Neural progenitor cell (in vitro differentiated cells): ENCODE data around the gene CCSER2. TPM values are rescaled to one million over a fixed set of nuclear protein-coding genes. Genes with fewer than 3 reads are reported as not detected.

Experiments
- DNase-seq: peaks from one replicate; pipeline ENCODE4 v3.0.0-alpha.2; 2016; ENCODE audit warnings: low spot score
- H2AFZ ChIP-seq: fragments of 200-600 bp; sonication (generic); replicated peaks from 2 replicates; pipeline ENCODE4 v1.6.1; 2016; ENCODE audit warnings: antibody characterized with exemption
- H3F3A ChIP-seq: fragments of 200-600 bp; sonication (generic); 2 replicates; pipeline ENCODE4 v1.6.1; 2016; ENCODE audit warnings: antibody characterized with exemption, low read depth
- H3K27ac ChIP-seq: fragments of 200-600 bp; sonication (generic); 2 replicates; pipeline ENCODE4 v1.5.1; 2016; ENCODE audit warnings: mild to moderate bottlenecking
- H3K27me3 ChIP-seq: fragments of 200-600 bp; sonication (generic); 2 replicates; pipeline ENCODE4 v1.6.1; 2016; ENCODE audit warnings: mild to moderate bottlenecking, moderate library complexity
- H3K36me3 ChIP-seq: fragments of 200-600 bp; sonication (generic); 2 replicates; pipeline ENCODE4 v1.5.1; 2016
- H3K4me1 ChIP-seq: fragments of 200-600 bp; sonication (generic); 2 replicates; pipeline ENCODE4 v1.6.1; 2016; ENCODE audit warnings: mixed run types
- H3K4me2 ChIP-seq: fragments of 200-600 bp; sonication (generic); 2 replicates; pipeline ENCODE4 v1.6.1; 2016
- H3K4me3 ChIP-seq: fragments of 200-600 bp; sonication (generic); 2 replicates; pipeline ENCODE4 v1.5.1; 2016
- H3K79me2 ChIP-seq: fragments of 200-600 bp; sonication (generic); 2 replicates; pipeline ENCODE4 v1.6.1; 2016; ENCODE audit warnings: low read depth
- H3K9ac ChIP-seq: fragments of 200-600 bp; sonication (generic); 2 replicates; pipeline ENCODE4 v1.6.1; 2016
- H3K9me3 ChIP-seq: fragments of 200-600 bp; sonication (generic); 2 replicates; pipeline ENCODE4 v1.5.1; 2016; ENCODE audit warnings: low read depth
- H4K20me1 ChIP-seq: fragments of 200-600 bp; sonication (generic); 2 replicates; pipeline ENCODE4 v1.6.1; 2016; ENCODE audit warnings: low read depth
- H3K27ac Mint-ChIP-seq: 3 replicates; pipeline ENCODE4 v1.8.0; 2021; ENCODE audit warnings: mixed read lengths
- H3K27me3 Mint-ChIP-seq: 2 replicates; pipeline ENCODE4 v1.8.0; 2022; ENCODE audit warnings: low read depth, mild to moderate bottlenecking, inconsistent platforms, moderate library complexity, mixed read lengths; ENCODE audit not compliant: insufficient read depth
- H3K36me3 Mint-ChIP-seq: 3 replicates; pipeline ENCODE4 v1.8.0; 2021; ENCODE audit warnings: mixed read lengths
- H3K4me1 Mint-ChIP-seq: 3 replicates; pipeline ENCODE4 v1.8.0; 2021; ENCODE audit warnings: mixed read lengths
- H3K4me3 Mint-ChIP-seq: 3 replicates; pipeline ENCODE4 v1.8.0; 2021; ENCODE audit warnings: mild to moderate bottlenecking, moderate library complexity, mixed read lengths
- H3K9me3 Mint-ChIP-seq: 3 replicates; pipeline ENCODE4 v1.8.0; 2020; ENCODE audit warnings: mixed read lengths
- CTCF ChIP-seq: fragments of 200-600 bp; sonication (generic); IDR thresholded peaks from 2 replicates; pipeline ENCODE4 v1.5.1; 2017; ENCODE audit warnings: antibody characterized with exemption, mild to moderate bottlenecking
- EZH2 ChIP-seq: fragments of 200-600 bp; sonication (generic); IDR thresholded peaks from 2 replicates; pipeline ENCODE4 v1.6.1; 2017; ENCODE audit warnings: antibody characterized with exemption, mild to moderate bottlenecking, moderate library complexity
- EZH2phosphoT487 ChIP-seq: fragments of 200-600 bp; sonication (generic); IDR thresholded peaks from 2 replicates; pipeline ENCODE4 v1.6.1; 2017; ENCODE audit warnings: antibody characterized with exemption
- total RNA-seq: library from RNA; depleted of rRNA; stranded (reverse); fragments of >200 nt; gene quantifications from 2 replicates; pipeline ENCODE4 v1.2.3, GENCODE V29; 2015; ENCODE audit warnings: low replicate concordance

The CCSER2 gene
- total RNA-seq, 1 donor from 2014 or later, result 39.3 TPM

DNA sequence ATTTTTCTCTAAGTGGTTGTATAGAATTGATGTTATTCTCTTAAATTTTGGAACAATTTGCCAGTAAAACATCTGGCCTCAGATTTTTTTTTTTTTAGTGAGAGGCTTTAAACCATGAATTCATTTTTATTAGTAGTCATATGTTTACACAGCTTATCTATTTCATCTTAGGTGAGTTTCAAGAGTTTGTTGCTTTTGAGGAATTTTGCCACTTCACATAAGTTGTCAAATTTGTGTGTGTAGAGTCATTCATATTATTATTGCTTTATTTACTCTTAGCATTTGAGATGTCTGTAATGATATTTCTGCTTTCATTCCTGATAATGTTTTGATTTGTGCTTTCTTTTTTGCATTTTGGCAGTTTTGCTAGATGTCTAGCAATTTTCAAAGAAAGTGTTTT lies 132.1 kb downstream of the CCSER2 start:
- H3K27me3 ChIP-seq, result no peaks in the 10 kb centered on the region
- H3K4me1 Mint-ChIP-seq, result peaks cover 13% of the 10 kb centered on the region
- H3K27ac ChIP-seq, result no peak overlapping the region
- no peak overlapping the region for H3K4me3 Mint-ChIP-seq
- peaks cover 7% of the 10 kb centered on the region for H3K4me1 ChIP-seq
- peaks cover 7% of the 10 kb centered on the region for H3K36me3 ChIP-seq
- no peak overlapping the region for H3K4me2 ChIP-seq
- H3K27me3 Mint-ChIP-seq, result peaks cover 3% of the 10 kb centered on the region
- H4K20me1 ChIP-seq, result peaks cover 7% of the 10 kb centered on the region
- H3K79me2 ChIP-seq, result no peaks in the 10 kb centered on the region
- no peak for TF ChIP-seq EZH2
- TF ChIP-seq CTCF, result no peak
- TF ChIP-seq EZH2phosphoT487, result no peak
- peaks cover 11% of the 10 kb centered on the region for H3F3A ChIP-seq
- H3K36me3 Mint-ChIP-seq, result peaks cover 31% of the 10 kb centered on the region
- H3K9ac ChIP-seq, result no peak overlapping the region
- no peak overlapping the region for H2AFZ ChIP-seq
- peaks cover 13% of the 10 kb centered on the region for H3K9me3 Mint-ChIP-seq
- no peak overlapping the region for H3K4me3 ChIP-seq
- H3K9me3 ChIP-seq, result no peaks in the 10 kb centered on the region
- no peak for DNase-seq
- H3K27ac Mint-ChIP-seq, result no peak overlapping the region

DNA sequence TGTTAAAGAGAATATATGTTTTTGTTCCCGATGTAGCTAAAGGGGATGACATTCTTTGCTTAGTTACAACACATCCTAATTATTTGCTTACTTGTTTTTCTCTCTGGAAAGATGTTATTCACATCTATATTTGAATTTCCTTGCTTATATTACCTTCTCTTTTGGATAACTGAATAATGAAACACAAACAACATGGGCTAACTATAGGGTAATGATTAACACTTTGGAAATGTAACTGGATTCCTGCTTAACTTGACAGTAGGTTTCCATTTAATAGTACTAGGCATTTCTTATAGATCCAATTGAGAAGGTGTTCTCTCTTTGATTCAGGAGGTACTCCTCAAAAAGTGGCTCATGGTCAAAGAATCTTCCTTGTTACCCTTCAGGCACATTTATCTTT lies 141.1 kb downstream of the CCSER2 start:
- no peak overlapping the region for H3K4me2 ChIP-seq
- peaks cover 17% of the 10 kb centered on the region for H3K36me3 Mint-ChIP-seq
- H3K9me3 ChIP-seq, result no peaks in the 10 kb centered on the region
- no peak overlapping the region for H2AFZ ChIP-seq
- no peak for DNase-seq
- H3K4me3 Mint-ChIP-seq, result no peak overlapping the region
- H3F3A ChIP-seq, result peaks cover 5% of the 10 kb centered on the region
- no peaks in the 10 kb centered on the region for H3K36me3 ChIP-seq
- peaks cover 5% of the 10 kb centered on the region for H4K20me1 ChIP-seq
- H3K27ac Mint-ChIP-seq, result no peak overlapping the region
- H3K27ac ChIP-seq, result no peak overlapping the region
- H3K4me1 ChIP-seq, result peaks cover 10% of the 10 kb centered on the region
- no peak overlapping the region for H3K4me3 ChIP-seq
- H3K4me1 Mint-ChIP-seq, result peaks cover 10% of the 10 kb centered on the region
- H3K79me2 ChIP-seq, result no peaks in the 10 kb centered on the region
- peaks cover 5% of the 10 kb centered on the region for H3K9me3 Mint-ChIP-seq
- H3K9ac ChIP-seq, result no peak overlapping the region
- TF ChIP-seq CTCF, result no peak
- no peak for TF ChIP-seq EZH2
- TF ChIP-seq EZH2phosphoT487, result no peak
- no peaks in the 10 kb centered on the region for H3K27me3 ChIP-seq
- no peaks in the 10 kb centered on the region for H3K27me3 Mint-ChIP-seq

GRCh38 chr10:84473136-84473535 lies 144.7 kb downstream of the CCSER2 start:
- Histone ChIP-seq H3K27me3 (no peaks in the 10 kb centered on the region), H3K27ac (no peak overlapping the region), H3K9ac (no peak overlapping the region), H3F3A (no peaks in the 10 kb centered on the region), H4K20me1 (no peaks in the 10 kb centered on the region), H3K4me3 (no peak overlapping the region), H2AFZ (no peak overlapping the region), H3K79me2 (no peaks in the 10 kb centered on the region), H3K36me3 (no peaks in the 10 kb centered on the region), H3K9me3 (no peaks in the 10 kb centered on the region), H3K4me1 (peaks cover 6% of the 10 kb centered on the region), H3K4me2 (no peak overlapping the region)
- Mint-ChIP-seq H3K27ac (no peak overlapping the region), H3K9me3 (no peaks in the 10 kb centered on the region), H3K36me3 (peaks cover 5% of the 10 kb centered on the region), H3K27me3 (no peaks in the 10 kb centered on the region), H3K4me3 (no peak overlapping the region), H3K4me1 (no peaks in the 10 kb centered on the region)
- TF ChIP-seq CTCF (no peak), EZH2 (no peak), EZH2phosphoT487 (no peak)
- DNase-seq, result no peak
